Smooth muscle cell of the brain vasculature (primary cell): Measurements from ENCODE around the gene RNF121.
"Not testable (repeated sequence)": the region's sequence is repeated elsewhere in the genome, so short reads cannot be mapped to it uniquely, and the experiment has no call there.

Experiments
- DNase-seq: peaks from one replicate; pipeline ENCODE4 v3.0.0-alpha.2; 2012; ENCODE audit warnings: low read depth, low spot score

Gene RNF121

GRCh38 chr11:71928737-71929443 is at the start of gene RNF121:
RNF121 (plus strand) TSS chr11:71929046; CDS start chr11:71929062, 16 bp downstream.
- peak; percentile 85 for DNase-seq

DNA sequence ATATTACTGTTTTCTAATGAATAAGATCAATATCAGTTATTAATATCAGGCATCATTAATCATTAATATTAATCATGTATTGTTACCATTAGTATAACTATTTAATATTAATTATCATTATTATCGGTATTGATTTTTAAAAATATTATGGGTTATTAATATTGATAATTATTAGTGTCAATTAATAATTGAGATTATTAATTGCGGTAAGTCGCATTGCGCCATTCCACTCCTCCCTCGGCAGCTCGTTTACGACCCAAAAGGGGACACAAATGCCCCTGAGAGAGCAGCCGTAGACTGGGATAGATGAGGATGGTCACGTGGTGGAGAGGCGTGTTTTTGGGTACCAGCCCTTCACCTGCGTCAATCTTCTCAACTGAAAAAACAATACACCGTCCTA is 43.0 kb upstream of the RNF121 start:
- not testable (repeated sequence) for DNase-seq

DNA sequence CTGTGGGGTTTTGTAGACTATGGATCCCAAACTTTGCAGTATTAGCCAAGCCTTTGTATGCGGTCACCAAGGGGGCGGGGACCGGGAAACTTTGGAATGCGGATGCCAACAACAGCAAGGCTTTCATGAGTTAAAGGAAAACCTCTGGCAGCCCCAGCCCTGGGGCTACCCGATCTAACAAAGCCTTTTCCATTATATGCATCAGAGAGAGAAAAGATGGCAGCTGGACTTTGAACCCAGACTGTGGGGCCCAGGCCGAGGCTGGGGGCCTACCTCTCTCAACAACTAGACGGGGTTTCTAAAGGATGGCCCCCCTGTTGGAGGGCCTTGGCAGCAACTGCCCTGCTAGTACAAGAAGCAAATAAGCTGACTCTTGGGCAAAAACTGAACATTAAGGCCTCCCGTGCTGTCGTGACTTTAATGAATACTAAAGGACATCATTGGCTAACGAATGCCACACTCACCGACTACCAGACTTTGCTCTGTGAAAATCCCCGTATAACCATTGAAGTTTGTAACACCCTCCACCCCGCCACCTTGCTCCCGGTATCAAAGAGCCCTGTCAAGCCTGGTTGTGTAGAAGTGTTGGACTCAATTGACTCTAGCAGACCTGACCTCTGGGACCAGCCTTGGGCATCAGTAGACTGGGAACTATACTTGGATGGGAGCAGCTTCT is 40.4 kb upstream of the RNF121 start:
- DNase-seq, result not testable (repeated sequence)

DNA sequence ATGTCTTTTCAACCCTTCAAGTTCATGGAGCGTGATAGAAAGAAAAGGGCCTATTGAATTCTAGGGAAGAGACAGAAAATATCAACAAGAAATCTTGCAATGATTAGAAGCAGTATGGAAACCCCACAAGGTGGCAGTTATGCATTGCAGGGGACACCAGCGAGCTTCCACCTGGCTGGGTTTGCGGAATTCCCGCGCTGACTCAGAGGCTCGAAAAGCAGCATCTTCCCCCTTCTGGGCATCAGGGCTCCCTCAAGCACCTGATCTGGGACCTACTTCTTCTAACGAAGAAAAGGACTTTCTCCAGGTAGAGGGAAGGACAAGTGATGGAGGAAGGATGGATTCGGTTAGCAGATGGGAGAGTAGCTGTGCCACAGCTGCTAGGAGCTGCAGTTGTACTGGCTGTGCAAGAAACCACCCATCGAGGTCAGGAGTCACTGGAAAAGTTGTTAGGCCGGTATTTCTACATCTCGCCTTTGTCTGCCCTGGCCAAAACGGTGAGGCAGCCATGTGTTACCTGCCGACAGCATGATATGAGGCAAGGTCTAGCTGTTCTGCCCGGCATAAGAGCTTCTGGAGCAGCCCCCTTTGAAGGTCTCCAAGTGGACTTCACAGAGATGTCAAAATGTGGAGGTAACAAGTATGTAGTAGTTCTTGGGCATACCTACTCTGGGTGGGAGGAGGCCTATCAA is 39.5 kb upstream of the RNF121 start:
- DNase-seq, result not testable (repeated sequence)

DNA sequence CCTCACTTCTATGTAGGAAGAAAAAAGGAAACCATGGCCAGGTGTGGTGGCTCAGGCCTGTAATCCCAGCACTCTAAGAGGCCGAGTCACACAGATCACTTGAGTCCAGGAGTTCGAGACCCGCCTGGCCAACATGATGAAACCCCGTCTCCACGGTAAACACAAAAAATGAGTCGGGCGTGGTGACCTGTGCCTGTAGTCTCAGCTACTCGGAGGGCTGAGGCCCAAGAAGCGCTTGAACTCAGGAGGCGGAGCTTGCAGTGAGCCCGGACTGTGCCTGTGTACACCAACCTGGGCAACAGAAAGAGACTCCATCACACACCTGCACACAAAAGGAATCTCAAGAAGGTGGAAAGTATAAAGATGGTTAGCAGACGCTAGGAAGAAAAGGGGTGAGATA is 32.9 kb upstream of the RNF121 start:
- DNase-seq, result no peak

DNA sequence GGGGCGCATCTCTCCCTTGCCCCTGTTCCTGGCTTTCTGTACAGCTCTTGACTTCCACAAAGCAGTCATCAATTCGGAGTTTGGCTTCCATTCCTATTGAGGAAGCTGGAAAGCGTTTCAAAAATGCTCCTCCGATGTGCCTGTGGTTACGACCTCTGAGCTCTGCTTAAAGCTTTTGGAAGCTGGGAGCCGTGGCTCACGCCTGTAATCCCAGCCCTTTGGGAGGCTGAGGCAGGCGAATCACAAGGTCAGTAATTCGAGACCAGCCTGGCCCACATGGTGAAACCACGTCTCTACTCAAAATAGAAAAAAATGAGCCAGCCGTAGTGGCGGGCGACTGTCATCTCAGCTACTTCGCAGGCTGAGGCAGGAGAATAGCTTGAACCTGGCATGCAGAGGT is 27.7 kb upstream of the RNF121 start:
- peak; percentile 6 for DNase-seq

DNA sequence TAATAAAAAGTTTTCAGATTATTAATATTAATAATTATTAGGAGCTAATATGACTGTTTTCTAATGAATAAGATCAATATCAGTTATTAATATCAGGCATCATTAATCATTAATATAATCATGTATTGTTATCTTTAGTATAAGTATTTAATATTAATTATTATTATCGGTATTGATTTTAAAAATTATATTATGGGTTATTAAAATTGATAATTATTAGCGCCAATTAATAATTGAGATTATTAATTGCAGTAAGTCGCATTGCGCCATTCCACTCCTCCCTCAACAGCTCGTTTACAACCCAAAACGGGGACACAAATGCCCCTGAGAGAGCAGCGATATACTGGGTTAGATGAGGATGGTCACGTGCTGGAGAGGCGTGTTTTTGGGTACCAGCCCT is 20.6 kb upstream of the RNF121 start:
- DNase-seq, result no peak

DNA sequence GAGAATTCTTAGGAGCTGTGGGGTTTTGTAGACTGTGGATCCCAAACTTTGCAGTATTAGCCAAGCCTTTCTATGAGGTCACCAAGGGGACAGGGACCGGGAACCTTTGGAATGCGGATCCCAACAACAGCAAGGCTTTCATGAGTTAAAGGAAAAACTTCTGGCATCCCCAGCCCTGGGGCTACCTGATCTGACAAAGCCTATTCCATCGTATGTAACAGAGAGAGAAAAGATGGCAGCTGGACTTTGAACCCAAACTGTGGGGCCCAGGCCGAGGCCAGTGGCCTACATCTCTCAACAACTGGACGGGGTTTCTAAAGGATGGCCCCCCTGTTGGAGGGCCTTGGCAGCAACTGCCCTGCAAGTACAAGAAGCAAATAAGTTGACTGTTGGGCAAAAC is 18.1 kb upstream of the RNF121 start:
- not testable (repeated sequence) for DNase-seq

DNA sequence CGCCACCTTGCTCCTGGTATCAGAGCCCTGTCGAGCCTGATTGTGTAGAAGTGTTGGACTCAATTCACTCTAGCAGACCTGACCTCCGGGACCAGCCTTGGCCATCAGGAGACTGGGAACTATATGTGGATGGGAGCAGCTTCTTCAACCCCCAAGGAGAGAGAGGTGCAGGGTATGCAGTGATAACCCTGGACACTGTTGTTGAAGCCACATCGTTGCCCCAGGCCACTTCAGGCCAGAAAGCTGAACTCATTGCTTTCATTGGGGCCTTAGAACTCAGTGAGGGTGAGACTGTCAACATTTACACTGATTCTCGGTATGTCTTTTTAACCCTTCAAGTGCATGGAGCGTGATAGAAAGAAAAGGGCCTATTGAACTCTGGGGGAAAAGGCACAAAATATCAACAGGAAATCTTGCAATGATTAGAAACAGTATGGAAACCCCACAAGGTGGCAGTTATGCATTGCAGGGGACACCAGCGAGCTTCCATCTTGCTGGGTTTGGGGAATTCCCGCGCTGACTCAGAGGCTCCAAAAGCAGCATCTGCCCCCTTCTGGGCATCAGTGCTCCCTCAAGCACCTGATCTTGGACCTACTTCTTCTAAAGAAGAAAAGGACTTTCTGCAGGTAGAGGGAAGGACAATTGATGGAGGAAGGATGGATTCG is 17.4 kb upstream of the RNF121 start:
- not testable (repeated sequence) for DNase-seq

GRCh38 chr11:71911986-71912340 is 16.9 kb upstream of the RNF121 start:
- DNase-seq, result not testable (repeated sequence)

DNA sequence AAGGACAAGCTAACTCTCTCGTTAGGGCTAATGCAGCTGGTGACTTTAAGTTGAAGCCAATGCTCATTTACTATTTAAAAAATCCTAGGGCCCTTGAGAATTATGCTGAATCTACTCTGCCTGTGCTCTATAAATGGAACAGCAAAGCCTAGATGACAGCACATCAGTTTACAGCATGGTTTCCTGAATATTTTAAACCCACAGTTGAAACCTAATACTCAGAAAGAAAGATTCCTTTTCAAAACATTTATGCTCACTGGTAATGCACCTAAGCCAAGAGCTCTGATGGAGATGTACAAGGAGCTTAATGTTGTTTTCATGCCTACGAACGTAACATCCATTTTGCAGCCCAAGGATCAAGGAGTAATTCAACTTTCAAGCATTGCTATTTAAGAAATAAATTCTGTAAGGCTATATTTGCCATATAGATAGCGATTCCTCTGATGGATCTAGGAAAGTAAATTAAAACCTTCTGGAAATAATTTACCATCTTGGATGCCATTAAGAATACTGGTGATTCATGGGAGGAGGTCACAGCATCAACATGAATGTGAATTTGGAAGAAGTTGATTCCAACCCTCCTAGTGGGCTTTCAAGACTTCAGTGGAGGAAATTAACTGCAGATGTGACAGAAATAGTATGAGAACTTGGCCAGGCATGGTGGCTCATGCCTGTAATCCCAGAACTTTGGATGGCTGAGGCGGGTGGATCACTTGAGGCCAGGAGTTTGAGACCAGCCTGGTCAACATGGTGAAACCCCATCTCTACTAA is 14.9 kb upstream of the RNF121 start:
- no peak for DNase-seq

DNA sequence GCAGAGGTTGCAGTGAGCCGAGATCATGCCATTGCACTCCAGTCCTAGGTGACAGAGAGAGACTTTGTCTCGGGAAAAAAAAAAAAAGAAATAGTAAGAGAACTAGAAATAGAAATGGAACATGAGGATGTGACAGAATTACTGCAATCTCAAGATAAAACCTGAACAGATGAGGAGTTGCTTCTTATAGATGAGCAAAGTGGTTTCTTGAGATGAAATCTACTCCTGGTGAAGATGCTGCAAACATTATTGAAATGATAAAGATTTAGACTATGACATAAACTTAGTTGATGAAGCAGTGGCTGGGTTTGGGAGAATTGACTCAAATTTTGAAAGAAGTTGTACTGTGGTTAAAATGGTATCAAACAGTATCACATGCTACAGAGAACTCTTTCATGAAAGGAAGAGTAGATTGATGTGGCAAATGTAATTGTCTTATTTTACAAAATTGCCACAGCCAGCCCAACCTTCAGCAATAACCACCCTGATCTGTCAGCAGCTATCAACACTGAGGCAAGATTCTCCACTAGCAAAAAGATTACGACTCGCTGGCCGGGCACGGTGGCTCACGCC is 14.1 kb upstream of the RNF121 start:
- DNase-seq, result no peak

GRCh38 chr11:71917646-71918140 is 11.2 kb upstream of the RNF121 start:
- no peak for DNase-seq

- peak; percentile 80 for DNase-seq
Observed at GRCh38 chr11:71927820-71928736, 768 bp upstream of the RNF121 start, which contains the start of gene XNDC1N. XNDC1N (minus strand) TSS chr11:71928594; CDS start chr11:71923353, 5,241 bp downstream.

DNA sequence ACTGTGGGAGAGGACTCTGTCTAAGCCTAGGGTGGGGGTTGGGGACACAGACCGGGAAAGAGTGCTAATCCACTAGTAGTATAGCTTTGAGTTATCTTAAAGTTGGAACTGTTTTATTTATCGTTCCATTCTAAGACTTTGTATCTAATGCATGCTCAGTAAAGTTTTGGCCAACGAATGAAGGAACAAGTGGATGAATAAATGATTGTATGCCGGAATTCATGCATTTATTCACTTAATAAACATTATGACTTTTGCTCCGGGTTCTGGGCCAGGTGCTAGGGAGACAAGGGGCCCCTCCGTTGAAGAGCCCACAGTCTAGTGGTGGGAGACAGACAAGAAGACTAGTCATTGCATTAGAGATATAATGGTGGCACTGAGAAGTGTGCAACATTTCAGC is 645 bp downstream of the RNF121 start:
- no peak for DNase-seq

DNA sequence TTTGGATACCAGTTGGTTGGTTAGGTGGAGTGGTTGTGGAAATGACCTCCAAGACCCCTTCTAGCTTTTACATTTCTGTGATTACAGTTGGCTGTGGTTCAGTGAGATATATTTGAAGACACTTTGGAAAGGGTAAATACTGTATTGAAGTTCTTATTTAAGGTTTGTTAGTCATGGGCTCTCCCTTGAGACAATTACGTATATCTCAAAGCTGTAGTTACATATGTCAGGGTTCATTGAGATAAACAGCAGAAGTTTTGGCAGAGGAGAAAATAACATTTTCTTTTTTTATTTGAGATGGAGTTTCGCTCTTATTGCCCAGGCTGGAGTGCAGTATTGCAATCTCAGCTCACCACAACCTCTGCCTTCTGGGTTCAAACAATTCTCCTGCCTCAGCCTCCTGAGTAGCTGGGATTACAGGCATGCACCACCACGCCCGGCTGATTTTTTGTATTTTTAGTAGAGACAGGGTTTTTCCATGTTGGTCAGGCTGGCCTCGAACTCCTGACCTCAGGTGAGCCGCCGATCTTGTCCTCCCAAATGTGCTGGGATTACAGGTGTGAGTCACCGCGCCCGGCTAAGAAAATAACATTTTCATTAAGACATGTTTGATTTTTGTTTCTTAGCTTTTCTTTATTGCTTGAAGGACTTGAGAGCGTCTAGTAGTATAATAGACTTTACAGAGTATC is 1.9 kb downstream of the RNF121 start:
- no peak for DNase-seq

GRCh38 chr11:71931245-71931602 is 2.4 kb downstream of the RNF121 start:
- DNase-seq, result no peak

DNA sequence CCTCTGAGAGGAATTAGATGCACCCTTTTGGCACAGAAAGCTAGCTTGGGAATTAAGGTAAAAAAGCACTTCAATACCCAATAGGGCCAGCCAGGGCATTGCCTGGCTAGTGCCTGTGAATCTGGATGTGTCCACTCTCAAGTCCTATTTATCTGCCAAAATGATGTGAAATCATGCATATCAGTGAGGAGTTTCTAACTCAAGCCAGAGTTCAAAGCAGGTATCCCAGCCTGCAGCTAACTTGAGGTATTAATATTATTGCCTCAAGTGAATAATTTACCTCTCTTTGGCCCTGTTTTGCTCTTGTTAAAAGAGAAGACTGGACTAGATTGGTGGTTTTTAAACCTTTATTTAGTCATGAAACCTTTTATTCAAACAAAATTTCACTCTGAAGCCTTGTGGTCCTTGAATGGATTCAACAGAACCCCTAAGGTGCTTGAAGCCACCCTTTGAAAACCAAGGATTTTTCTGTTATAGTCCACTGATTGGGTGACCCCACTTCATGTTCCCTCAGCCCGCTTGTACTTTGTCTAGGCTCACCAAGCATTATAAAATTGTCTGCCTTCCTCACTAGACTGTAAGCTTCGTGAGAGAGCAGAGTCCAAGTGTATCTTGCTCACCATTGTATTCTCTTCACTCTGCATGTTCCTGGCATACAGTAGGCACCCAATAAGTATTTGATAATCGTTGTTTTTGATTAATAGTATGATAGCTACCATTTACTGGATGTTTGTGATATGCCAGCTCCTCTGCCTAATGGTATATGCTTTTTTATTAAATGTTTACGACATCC is 4.5 kb downstream of the RNF121 start:
- DNase-seq, result no peak
